ENCODE results near the gene CHEK1. TPM values are rescaled to one million over a fixed set of nuclear protein-coding genes. Genes with fewer than 3 reads are reported as not detected.

The CHEK1 gene
- total RNA-seq, 2 donors from 2014 or later, result 112 to 137 TPM

- no peak for ATAC-seq
- H3K9me3 Mint-ChIP-seq, result no peaks in the 10 kb centered on the region
- DNase-seq (ENCODE audit: low spot score in 2 of 2), result no peak
- peaks cover 29 to 31% of the 10 kb centered on the region in 2 donors for H3K36me3 Mint-ChIP-seq
- H3K27ac Mint-ChIP-seq, result peak overlapping the region; percentile 4 to 54
These were observed 15.4 kb upstream of the CHEK1 start for GRCh38 chr11:125609545-125609944.

- no peak for DNase-seq (ENCODE audit: low spot score in 2 of 2)
- no peak for ATAC-seq
- H3K27ac Mint-ChIP-seq, result no peak overlapping the region
- peaks cover 5 to 16% of the 10 kb centered on the region in 2 donors for H3K36me3 Mint-ChIP-seq
- no peaks in the 10 kb centered on the region for H3K9me3 Mint-ChIP-seq
These were observed 6.6 kb upstream of the CHEK1 start for GRCh38 chr11:125618383-125618782.

GRCh38 chr11:125621995-125622394 is 3.0 kb upstream of the CHEK1 start:
- no peak for ATAC-seq
- Mint-ChIP-seq H3K27ac (no peak overlapping the region), H3K9me3 (no peaks in the 10 kb centered on the region), H3K36me3 (peaks cover 26 to 29% of the 10 kb centered on the region in 2 donors)
- DNase-seq (ENCODE audit: low spot score in 2 of 2), result no peak

- Mint-ChIP-seq H3K27ac (no peak overlapping the region), H3K36me3 (peaks cover 34 to 38% of the 10 kb centered on the region in 2 donors), H3K9me3 (no peaks in the 10 kb centered on the region)
- DNase-seq (ENCODE audit: low spot score in 2 of 2), result no peak
- ATAC-seq, result no peak
These were observed 1.9 kb upstream of the CHEK1 start for GRCh38 chr11:125623064-125623463.

- Mint-ChIP-seq H3K27ac (peak overlapping the region; percentile 93 to 100), H3K36me3 (peaks cover 28 to 31% of the 10 kb centered on the region in 2 donors), H3K9me3 (no peaks in the 10 kb centered on the region)
- no peak for DNase-seq (ENCODE audit: low spot score in 2 of 2)
- no peak for ATAC-seq
These were observed 264 bp downstream of the CHEK1 start for GRCh38 chr11:125625225-125625629.

GRCh38 chr11:125625630-125626287 is 796 bp downstream of the CHEK1 start:
- DNase-seq (ENCODE audit: low spot score in 2 of 2) (peak; percentile 87 to 89), ATAC-seq (peak; percentile 93 to 94)
- peak overlapping the region; percentile 93 to 100 for H3K27ac Mint-ChIP-seq
- H3K9me3 Mint-ChIP-seq, result no peaks in the 10 kb centered on the region
- H3K36me3 Mint-ChIP-seq, result peaks cover 28 to 33% of the 10 kb centered on the region in 2 donors

- Mint-ChIP-seq H3K27ac (peak overlapping the region; percentile 93 to 100), H3K9me3 (no peaks in the 10 kb centered on the region), H3K36me3 (peaks cover 28 to 38% of the 10 kb centered on the region in 2 donors)
- ATAC-seq (no peak), DNase-seq (ENCODE audit: low spot score in 2 of 2) (peak in 1 of 2 donors; percentile 33)
These were observed 1.5 kb downstream of the CHEK1 start for GRCh38 chr11:125626288-125626950.

GRCh38 chr11:125627236-125627910 is 2.4 kb downstream of the CHEK1 start:
- peaks cover 28 to 38% of the 10 kb centered on the region in 2 donors for H3K36me3 Mint-ChIP-seq
- H3K9me3 Mint-ChIP-seq, result no peaks in the 10 kb centered on the region
- DNase-seq (ENCODE audit: low spot score in 2 of 2), result no peak
- H3K27ac Mint-ChIP-seq, result peak overlapping the region in 1 of 2 donors; percentile 93
- ATAC-seq, result no peak

- Mint-ChIP-seq H3K9me3 (no peaks in the 10 kb centered on the region), H3K27ac (no peak overlapping the region), H3K36me3 (peaks cover 42 to 57% of the 10 kb centered on the region in 2 donors)
- ATAC-seq (no peak), DNase-seq (ENCODE audit: low spot score in 2 of 2) (no peak)
These were observed 12.9 kb downstream of the CHEK1 start for GRCh38 chr11:125637840-125638239.

GRCh38 chr11:125638315-125638714 is 13.4 kb downstream of the CHEK1 start:
- ATAC-seq (no peak), DNase-seq (ENCODE audit: low spot score in 2 of 2) (no peak)
- Mint-ChIP-seq H3K27ac (no peak overlapping the region), H3K9me3 (no peaks in the 10 kb centered on the region), H3K36me3 (peaks cover 42 to 57% of the 10 kb centered on the region in 2 donors)

GRCh38 chr11:125645871-125646270 is 20.9 kb downstream of the CHEK1 start:
- ATAC-seq (no peak), DNase-seq (ENCODE audit: low spot score in 2 of 2) (no peak)
- no peak overlapping the region for H3K27ac Mint-ChIP-seq
- H3K36me3 Mint-ChIP-seq, result peaks cover 37 to 57% of the 10 kb centered on the region in 2 donors
- no peaks in the 10 kb centered on the region for H3K9me3 Mint-ChIP-seq

GRCh38 chr11:125649465-125650166 is 24.7 kb downstream of the CHEK1 start:
- no peak for DNase-seq (ENCODE audit: low spot score in 2 of 2)
- Mint-ChIP-seq H3K36me3 (peaks cover 33 to 56% of the 10 kb centered on the region in 2 donors), H3K27ac (peak overlapping the region in 1 of 2 donors; percentile 58), H3K9me3 (no peaks in the 10 kb centered on the region)
- peak in 1 of 2 donors; percentile 66 for ATAC-seq

- peak overlapping the region in 1 of 2 donors; percentile 58 for H3K27ac Mint-ChIP-seq
- peak; percentile 49 to 88 for ATAC-seq
- no peak for DNase-seq (ENCODE audit: low spot score in 2 of 2)
These were observed 37.7 kb downstream of the CHEK1 start for GRCh38 chr11:125662689-125663088.

GRCh38 chr11:125663910-125664309 is 38.9 kb downstream of the CHEK1 start:
- peaks cover 4 to 19% of the 10 kb centered on the region in 2 donors for H3K9me3 Mint-ChIP-seq
- no peak overlapping the region for H3K27ac Mint-ChIP-seq
- H3K36me3 Mint-ChIP-seq, result peaks cover 33 to 83% of the 10 kb centered on the region in 2 donors
- ATAC-seq, result peak in 1 of 2 donors; percentile 68
- DNase-seq (ENCODE audit: low spot score in 2 of 2), result no peak

More at GRCh38 chr11:125662689-125663088, 37.7 kb downstream of the CHEK1 start:
- Mint-ChIP-seq H3K9me3 (peaks cover 4 to 19% of the 10 kb centered on the region in 2 donors), H3K36me3 (peaks cover 33 to 76% of the 10 kb centered on the region in 2 donors)

GRCh38 chr11:125667151-125667550 is 42.2 kb downstream of the CHEK1 start:
- peaks cover 4 to 19% of the 10 kb centered on the region in 2 donors for H3K9me3 Mint-ChIP-seq
- no peak overlapping the region for H3K27ac Mint-ChIP-seq
- H3K36me3 Mint-ChIP-seq, result peaks cover 38 to 60% of the 10 kb centered on the region in 2 donors
- DNase-seq (ENCODE audit: low spot score in 2 of 2), result no peak
- ATAC-seq, result no peak

- Mint-ChIP-seq H3K27ac (peak overlapping the region in 1 of 2 donors; percentile 25), H3K9me3 (peaks cover 4 to 11% of the 10 kb centered on the region in 2 donors), H3K36me3 (peaks cover 27 to 32% of the 10 kb centered on the region in 2 donors)
- ATAC-seq, result no peak
- DNase-seq (ENCODE audit: low spot score in 2 of 2), result no peak
These were observed 45.2 kb downstream of the CHEK1 start for GRCh38 chr11:125670172-125670571.

All from activated naive CD4-positive, alpha-beta T cell treated with anti-CD3 and anti-CD28 coated beads, Interleukin-2, amount 50 U/mL, for 72 hours (primary cell).